Islet of Langerhans (tissue), 1 donor: ENCODE results near the gene OR2T12.
"Not testable (repeated sequence)": the region's sequence is repeated elsewhere in the genome, so short reads cannot be mapped to it uniquely, and the experiment has no call there.

Source experiments
- FAIRE-seq: peaks from one replicate; lab custom pipeline; 2011; peaks lifted over from hg19 to GRCh38; lab: Jason Lieb, UNC

The OR2T12 gene, protein sequence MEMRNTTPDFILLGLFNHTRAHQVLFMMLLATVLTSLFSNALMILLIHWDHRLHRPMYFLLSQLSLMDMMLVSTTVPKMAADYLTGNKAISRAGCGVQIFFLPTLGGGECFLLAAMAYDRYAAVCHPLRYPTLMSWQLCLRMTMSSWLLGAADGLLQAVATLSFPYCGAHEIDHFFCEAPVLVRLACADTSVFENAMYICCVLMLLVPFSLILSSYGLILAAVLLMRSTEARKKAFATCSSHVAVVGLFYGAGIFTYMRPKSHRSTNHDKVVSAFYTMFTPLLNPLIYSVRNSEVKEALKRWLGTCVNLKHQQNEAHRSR

GRCh38 chr1:248303324-248303723, at the start of gene OR2T12:
OR2T12 (minus strand) TSS chr1:248303424; CDS start chr1:248295578, 7,846 bp downstream.
- no peak for FAIRE-seq

DNA sequence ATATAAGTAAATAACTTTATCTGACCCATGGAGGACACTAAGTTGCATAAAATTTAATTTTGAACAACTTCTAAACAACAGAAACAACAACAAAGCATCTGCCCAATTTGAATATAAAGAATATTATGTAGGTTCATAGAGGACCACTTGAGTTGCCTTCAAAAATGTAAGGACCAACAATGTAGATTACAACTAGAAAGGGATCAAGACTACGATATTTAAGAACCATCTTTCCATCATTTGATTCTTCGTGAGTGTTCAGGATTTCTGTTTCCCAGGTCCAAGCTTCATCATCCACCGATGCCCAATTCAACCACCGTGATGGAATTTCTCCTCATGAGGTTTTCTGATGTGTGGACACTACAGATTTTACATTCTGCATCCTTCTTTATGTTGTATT, 45.3 kb upstream of the OR2T12 start, which contains the start of gene OR14C36:
TSS of gene OR14C36 (plus strand) at position 301 of the 400 bp plus-strand sequence. CDS start at position 301, 0 bp downstream.
- FAIRE-seq = no peak

GRCh38 chr1:248343451-248343850, 40.2 kb upstream of the OR2T12 start:
- no peak for FAIRE-seq

DNA sequence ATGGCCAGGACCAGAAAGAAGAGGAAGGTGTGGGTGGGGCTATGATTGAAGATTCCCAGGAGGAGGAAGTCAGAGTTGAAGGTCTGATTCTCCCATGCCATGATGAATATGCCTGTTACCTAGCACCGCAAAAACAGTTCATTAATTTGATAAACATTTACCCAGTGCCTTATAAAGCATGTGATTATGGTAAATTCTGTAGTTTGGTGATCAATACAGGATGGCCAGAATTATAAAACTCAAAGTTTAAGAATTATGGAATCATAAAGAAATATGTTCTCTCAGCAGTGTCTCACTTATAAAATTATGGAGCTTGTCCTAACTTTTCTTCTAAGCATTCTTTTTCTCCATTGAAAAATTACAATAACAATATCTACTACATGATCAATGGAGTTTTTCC, 21.2 kb upstream of the OR2T12 start, which contains the start of gene OR2M7:
TSS of gene OR2M7 (minus strand) at position 101 of the 400 bp plus-strand sequence. CDS start at position 101, 0 bp downstream.
- no peak for FAIRE-seq

- no peak for FAIRE-seq
These were observed 13.6 kb upstream of the OR2T12 start for GRCh38 chr1:248316796-248317195.

DNA sequence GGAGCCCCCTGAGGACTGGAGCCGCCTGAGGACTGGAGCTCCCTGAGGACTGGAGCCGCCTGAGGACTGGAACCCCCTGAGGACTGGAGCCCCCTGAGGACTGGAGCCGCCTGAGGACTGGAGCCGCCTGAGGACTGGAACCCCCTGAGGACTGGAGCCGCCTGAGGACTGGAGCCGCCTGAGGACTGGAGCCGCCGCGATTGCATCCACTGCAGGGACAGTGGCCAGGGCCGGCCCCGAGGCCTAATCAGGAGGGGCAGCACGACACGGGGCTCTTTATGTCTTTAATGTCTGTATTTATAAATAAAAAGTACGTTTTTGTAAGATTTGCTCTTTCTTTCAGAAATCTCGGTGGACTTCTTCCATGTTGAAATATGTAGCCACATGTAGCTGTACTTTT, 3.5 kb upstream of the OR2T12 start:
- not testable (repeated sequence) for FAIRE-seq

GRCh38 chr1:248306103-248306502, 2.9 kb upstream of the OR2T12 start:
- no peak for FAIRE-seq

- not testable (repeated sequence) for FAIRE-seq
These were observed 2.4 kb upstream of the OR2T12 start for GRCh38 chr1:248305672-248306071.

DNA sequence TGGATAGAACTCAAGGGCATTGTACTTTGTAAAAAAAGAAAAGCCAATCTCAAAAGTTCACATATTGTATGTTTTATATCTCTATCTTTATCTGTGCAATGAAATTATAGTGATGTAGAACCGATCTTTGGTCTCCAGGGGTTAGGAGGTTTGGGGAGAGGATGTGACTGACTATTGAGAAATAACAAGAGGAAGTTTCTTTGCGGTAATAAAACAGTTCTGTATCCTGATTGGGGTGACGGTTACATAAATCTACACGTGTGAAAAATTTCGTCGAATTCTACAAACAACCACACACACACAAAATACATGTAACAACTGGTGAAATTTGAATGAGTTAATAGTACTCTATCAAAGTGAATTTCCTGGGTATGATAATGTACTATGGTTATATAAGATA, 14.8 kb downstream of the OR2T12 start:
- FAIRE-seq = no peak

GRCh38 chr1:248277876-248278275, 25.3 kb downstream of the OR2T12 start, which contains the start of gene OR2T33:
OR2T33 (minus strand) TSS chr1:248277976; CDS start chr1:248273814, 4,162 bp downstream.
- FAIRE-seq = no peak

GRCh38 chr1:248273225-248273624, 30.0 kb downstream of the OR2T12 start:
- FAIRE-seq = not testable (repeated sequence)

GRCh38 chr1:248268178-248268577, 35.0 kb downstream of the OR2T12 start:
- no peak for FAIRE-seq

DNA sequence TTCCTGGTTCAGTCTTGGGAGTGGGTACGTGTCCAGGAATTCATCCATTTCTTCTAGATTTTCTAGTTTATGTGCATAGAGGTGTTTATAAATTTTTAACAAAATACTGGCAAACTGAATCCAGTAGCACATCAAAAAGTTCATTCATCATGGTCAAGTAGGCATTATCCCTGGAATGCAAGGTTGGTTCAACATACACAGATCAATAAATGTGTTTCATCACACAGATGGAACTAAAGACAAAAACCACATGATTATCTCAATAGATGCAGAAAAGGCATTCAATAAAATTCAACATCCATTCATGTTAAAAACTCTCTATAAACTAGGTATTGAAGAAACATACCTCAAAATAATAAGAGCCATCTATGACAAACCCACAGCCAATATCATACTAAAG, 43.9 kb downstream of the OR2T12 start:
- not testable (repeated sequence) for FAIRE-seq

DNA sequence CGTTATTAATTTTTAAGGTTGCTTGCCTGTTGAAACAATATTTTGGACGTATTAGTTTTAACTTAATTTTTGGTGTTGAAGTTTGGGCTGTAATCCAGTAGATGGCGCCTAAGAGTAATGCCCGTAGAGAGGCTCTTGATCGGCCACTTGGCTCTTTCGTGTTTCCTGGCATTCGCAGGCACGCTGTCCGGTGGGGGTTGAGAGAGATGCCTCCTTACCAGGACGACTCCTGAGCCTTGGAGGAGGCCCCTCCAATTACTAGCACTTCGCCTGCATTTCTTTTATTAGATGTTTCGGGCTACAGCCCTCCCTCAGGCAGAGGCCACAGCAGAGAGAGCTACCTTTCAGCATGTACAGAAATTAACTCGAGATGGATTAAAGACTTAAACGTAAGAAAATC, 60.0 kb downstream of the OR2T12 start:
- peak; percentile 17 for FAIRE-seq
